Inflammatory macrophage (primary cell): ENCODE measurements around the gene TEX48.

Source experiments
- DNase-seq, 2 donors: peaks; one replicate each; pipeline ENCODE4 v3.0.0-alpha.2; 2020 to 2022
- total RNA-seq, 18 experiments: gene quantifications; one replicate each; lab custom pipeline; 2026; ENCODE audit warnings: mixed read lengths in 6 of 18, inconsistent platforms in 2 of 18; lab: John Stamatoyannopoulos, UW

TEX48 gene, protein sequence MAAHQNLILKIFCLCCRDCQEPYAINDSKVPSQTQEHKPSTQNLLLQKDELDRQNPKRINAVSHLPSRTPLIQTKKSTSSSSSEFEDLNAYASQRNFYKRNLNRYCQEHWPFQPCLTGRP
- total RNA-seq = 0 to 0.12 (median 0) reads per million in 18 experiments

DNA sequence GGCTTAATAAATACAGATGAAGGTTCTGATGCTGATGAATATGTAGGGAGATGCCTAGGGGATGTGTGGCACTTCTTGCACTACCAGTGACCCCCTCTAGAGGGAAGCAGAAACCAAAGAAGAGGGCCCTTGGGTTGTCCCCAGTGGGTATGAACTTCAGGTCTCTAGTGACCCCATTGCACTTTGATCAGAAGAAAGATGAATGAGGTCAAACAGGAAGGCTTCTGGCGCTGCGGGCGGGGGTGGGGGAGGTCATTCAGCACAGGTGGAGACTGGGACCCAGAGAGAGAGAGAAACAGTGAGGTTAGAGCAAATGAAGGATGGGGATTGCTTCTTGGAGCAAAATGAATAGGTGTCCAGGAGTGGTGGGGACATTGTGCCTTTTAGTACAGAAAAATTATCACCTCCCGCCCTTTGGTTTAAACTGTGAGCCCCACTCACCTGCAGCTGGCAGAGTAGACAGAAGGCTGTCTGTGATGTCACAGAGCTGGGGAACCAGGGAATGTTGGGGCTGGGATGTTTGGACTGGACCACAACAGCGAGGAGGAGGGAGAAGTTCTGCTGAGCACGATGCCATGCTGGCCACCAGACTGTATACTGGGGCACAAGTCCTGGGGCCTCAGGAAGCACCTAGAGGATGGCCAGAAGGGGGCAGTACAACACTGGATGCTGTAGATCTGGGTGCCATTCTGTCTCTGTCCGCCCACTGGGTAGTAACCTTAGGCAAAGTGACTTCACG, at the start of gene TEX48:
TSS of gene TEX48 (minus strand) at position 599 of the 739 bp plus-strand sequence. CDS start 10,469 bp downstream, outside the sequence.
- DNase-seq = peak; percentile 84 to 90

DNA sequence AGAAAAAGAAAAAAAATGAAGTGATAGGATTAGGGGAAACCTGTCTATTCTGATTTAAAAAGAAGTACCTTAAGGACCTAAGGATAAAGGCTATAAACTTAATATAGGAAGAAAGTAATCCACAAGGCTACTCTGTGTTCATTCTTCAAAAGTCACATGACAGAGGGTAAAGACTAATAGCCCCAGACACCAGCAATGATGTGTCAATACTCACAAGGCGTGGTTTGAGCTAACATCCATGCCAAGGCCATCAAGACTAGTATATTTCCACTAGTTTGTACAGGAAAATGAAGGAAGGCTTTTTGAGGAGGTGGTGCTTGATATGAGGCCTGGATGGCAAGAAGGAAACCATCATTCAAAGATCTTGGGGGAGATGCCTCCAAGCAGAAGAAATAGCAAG, 49.7 kb upstream of the TEX48 start:
- DNase-seq = no peak

DNA sequence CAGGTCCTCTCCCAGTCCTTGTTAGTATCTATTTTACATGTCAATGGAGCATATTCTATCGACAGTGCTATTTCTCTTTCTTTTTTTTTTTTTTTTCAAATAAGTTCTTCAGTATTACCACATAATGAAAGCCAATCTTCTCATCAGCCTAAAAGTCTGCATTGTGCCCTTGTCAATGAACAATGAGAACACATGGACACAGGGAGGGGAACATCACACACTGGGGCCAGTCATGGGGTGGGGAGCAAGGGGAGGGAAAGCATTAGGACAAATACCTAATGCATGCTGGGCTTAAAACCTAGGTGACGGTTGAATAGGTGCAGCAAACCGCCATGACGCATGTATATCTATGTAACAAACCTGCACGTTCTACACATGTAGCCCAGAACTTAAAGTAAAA, 47.7 kb upstream of the TEX48 start:
- no peak for DNase-seq

DNA sequence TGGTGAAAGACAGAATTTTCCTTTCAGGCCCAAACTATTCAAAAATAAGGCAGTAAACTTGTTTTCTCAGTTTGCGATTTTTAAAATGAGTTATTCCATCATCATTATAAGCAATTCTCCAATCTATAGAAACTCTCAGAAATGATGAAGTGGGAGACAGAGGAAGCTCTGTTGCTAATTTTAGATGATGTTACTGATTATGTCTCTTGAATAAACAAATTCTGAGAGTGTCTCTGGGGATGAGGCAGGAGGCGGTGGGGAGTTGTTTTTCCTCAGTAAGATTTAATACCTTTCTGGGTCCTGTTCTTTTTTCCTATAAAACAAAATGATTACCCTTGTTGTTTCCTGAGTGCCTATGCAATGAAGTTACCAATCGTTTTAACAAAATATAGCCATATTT, 43.9 kb upstream of the TEX48 start:
- no peak for DNase-seq

DNA sequence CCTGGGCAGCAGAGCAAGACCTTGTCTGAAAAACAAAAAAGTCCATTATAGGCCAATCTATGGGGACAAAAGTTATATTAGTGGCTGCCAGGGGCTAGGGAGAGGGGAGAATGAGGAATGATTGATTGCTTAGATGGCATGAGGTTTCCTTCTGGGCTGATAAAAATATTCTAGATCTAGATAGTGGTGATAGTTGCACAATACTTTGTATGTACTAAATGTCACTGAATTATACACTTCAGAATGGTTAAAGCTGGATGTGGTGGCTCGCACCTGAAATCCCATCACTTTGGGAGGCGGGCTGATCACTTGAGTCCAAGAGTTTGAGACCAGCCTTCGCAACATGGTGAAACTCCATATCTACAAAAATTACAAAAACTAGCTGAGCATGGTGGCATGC, 42.8 kb upstream of the TEX48 start:
- no peak for DNase-seq

DNA sequence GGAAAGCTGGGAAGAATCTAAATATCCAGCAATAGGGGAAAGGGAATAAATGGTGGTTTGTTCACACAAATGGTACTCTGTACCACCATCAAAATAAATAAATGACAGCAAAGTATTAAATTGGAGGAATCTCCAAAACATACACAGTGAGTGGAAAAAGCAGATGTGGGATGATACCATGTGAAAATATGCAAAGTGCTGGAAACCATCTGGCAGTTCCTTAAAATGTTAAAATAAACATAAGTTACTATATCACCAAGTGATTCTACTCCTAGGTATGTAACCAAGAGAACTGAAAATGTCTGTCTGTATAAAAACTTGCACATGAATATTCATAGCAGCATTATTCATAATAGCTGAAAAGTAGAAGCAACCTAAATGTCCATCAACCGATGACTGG, 41.9 kb upstream of the TEX48 start:
- no peak for DNase-seq

DNA sequence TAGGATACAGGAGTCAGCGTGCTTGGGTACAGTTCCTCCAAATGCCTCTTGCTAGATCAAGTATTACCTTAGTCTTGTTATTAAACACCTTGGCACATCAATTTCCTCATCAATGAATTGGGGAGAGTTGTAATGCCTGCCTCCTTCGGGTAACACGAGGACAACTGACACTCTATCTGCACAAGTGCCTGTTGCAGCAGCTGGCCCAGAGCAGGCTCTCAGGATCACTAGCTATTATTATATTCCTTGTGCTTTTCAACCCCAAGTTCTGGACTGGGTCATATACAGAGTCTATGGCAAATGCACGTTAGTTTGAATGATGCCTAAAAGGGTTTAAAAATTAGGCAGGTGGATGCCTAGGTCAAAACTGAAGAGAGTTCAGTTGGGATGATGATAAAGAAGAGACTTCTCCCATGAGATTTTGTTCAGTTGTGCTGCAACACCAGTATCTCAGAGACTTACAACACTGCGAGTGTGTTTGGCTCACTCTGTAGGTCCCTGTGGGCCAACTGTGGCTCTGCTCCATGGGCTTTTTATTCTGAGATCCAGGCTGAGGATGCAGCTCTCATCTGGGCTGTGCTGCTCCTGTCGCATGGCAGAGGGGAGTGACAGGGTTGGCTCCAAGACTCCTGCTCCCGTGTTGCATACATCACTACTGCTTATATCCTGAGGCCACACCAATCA, 41.1 kb upstream of the TEX48 start:
- DNase-seq = no peak

DNA sequence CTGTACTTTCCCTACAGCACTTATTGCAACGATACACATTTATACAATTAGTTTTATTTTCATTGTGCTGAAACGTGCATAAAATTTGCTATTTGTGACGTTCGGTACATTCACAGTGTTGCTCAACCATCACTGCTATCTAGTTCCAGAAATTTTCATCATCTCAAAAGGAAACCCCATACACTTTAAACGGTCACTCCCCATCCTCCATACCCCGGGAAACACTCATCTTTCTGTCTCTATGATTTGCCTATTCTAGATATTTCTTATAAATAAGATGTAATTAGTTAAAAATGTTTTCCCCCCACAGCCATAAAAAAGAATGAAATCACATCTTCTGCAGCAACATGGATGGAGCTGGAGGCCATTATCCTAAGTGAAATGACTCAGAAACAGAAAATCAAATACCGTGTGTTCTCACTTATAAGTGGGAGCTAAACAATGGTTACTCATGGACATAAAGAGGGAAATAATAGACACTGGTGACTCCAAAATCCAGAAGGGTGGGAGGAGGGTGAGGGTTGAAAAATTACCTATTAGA, 40.2 kb upstream of the TEX48 start:
- DNase-seq = no peak

DNA sequence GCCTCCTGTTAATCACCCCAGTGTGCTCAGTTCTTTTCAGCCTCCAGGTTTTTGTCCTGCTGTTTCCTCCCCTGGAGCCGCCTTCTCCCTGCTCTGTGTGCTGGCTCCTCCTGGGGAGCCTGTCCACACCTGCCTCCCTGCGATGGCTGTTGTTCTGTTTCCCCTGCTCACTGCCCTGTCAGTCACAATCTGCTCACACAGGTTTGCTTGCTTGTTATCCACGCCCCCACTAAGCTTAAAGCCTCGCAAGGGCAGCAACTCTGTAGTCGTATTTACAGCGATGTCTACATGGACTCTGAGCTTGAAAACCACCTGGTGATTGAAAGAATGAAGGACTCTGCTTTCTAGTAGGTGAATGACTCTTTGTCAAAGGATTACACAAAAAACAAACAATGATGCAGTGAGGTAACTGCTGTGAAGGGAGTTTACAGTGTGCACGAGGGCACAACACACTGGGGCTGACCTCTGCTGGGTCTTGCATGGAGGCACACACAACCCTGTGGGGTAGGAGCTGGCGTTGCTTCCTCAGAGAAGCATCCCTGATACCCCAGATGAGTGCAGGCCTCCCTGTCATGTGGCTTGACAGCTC, 39.6 kb upstream of the TEX48 start:
- no peak for DNase-seq

DNA sequence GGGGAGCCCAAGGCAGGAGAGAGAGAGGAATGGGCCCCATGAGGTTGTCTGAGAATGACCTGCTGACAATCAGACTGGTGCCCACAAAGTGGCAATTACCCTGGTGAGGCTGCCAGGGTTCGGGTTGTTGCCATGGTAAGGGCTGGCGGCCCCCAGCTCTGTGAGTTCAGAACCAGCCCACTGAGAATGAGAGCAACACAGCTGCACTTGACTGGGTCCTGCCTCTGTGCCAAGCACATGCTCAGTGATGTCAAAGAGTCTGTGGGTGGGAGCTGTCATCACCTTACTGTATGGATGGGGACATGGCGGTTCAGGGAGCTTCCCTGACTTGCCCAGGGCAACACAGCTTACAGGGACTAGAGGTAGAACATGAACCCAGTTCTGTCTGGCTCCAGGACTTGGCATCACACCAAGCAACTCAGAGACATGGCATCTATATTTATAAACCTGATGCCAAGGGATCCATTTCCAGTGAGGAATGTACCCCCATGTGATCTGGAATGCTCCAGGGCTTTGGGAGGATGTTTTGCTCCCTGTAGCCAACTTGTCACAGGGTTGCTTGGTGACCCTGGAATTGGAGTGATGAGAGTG, 38.2 kb upstream of the TEX48 start:
- peak in 1 of 2 donors; percentile 5 for DNase-seq

DNA sequence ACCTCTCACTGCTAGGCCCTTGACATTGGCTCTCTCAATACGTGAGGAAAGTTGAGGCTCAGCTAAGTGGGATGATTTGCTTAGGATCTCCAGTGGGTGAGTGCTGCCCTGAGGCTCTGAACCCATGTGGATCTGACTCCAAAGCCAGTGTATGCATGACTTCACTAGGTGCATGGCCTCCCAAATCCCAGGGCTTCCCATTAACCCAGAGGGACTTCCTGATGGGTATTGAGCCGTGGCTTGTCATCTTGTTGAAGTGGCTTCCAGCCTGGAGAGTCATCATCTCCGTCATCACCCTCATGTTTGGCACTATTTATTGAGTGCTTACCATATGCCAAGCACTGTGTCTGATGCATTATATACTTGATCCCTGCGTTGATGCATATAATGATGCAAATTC, 37.3 kb upstream of the TEX48 start:
- no peak for DNase-seq

DNA sequence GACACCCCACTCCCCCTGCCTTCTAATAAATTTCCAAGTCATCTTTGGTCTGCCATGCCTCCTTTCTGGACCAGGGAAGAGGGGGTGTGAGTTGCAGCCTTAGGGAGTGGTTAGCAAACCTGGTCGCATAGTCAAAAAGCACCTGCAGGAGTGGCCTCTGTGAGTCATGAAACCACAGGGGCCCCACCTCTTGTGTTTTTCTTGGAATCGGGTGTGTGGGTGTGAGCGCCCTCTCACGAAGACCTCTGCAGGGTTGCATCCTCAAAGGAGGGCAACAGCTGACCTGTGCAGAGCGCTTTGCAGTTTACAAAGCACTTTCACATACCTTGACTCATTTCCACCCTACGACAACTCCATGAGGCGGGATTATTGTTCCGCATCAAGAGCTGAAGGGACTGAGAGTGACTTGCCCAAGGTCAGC, 36.8 kb upstream of the TEX48 start:
- no peak for DNase-seq

DNA sequence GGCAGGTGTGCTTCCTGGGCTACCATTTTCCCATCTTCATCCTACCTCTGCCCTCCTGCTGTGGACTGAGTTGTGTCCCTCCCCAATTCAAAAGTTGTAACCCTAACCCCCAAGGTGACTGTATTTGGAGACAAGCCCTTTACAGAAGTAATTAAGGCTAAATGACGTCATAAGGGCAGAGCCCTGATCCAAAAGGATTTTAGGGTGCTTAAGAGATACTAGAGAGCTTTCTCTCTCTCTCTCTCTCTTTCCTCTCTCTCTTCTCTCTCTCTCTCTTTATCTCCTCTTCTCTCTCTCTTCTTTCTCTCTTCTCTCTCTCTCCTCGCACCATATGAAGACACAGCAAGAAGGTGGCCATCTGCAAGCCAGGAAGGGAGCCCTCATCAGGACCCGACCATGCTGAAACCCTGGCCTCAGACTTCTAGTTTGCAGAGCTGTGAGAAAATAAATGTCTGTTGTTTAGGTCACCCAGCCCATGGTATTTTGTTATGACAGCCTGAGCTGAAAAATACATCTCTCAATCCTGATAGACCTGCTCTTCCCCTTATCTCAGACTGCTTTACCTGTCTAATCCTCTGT, 36.0 kb upstream of the TEX48 start:
- DNase-seq = no peak

DNA sequence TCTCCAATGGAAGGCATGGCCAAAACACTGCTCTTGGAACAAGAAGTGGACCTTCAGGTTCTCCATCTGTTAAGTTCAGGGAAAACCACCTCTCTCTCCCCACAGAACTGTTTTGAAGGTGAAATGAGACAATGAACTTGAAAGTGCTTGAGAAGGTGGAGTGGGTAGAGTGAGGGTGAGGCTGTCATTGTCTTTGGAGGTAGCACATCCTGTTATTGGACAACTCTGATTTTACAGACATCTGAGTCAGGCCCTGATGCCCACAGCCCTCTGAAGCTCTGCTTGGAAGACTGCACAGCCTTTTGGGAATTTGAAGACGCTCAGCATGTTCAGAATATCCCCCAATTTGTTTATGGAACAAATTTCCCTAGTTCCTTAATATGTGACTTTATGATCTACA, 27.6 kb upstream of the TEX48 start:
- DNase-seq = no peak

DNA sequence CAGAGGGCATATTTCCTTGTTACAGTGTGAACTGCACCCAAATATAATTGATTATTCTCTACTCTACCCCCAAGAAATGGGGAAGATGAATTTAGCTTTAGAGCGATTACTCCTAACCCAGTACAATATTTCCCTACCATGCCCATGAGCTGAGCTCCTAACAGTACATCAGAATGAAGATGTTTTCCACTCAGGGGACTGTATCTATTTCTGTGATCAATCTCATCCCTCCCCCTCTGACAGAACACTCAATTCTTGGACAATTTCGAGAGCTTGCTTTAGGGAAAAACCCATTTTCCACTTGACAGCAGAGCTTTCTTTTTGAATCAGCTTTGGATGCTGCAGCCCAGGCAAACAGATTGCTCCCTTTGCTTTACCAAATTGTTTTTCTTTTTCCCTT, 24.7 kb upstream of the TEX48 start:
- DNase-seq = no peak

DNA sequence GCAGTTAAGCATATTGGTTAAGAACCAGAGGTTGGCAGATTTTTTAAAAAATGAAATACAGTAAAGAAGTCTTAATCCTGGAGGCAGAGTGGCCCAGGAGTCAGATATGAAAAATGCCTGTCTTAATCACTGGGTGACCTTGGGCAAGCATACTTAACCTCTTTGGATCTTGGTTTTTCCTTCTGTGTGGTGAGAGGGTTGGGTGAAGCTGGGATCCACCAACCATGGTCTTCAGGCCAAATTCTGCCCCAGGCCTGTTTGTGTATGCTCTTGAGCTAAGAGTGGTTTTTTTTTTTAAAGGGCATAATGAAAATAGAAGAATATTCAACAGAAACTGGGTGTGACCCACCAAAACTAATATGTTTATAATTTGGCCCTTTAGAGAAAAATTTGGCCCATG, 20.0 kb upstream of the TEX48 start:
- no peak for DNase-seq

DNA sequence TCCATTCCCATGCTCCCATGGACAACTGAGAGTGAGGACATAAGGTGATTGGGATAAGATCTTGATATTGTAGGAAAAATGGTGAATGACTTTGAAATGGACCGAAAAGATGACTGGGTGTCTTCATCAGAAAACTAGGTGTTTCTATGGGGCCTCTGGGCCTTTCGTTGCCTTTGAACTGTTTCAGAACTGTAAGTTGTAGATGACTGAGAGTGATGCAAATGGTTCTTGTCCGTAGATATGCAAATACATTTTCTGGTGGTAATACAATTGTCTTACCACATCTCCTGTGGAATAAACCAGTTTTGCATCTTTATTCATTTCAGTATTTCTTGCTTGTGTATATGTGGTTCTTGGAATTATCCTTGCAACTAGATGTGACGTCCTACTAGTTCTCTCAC, 16.0 kb upstream of the TEX48 start:
- no peak for DNase-seq

DNA sequence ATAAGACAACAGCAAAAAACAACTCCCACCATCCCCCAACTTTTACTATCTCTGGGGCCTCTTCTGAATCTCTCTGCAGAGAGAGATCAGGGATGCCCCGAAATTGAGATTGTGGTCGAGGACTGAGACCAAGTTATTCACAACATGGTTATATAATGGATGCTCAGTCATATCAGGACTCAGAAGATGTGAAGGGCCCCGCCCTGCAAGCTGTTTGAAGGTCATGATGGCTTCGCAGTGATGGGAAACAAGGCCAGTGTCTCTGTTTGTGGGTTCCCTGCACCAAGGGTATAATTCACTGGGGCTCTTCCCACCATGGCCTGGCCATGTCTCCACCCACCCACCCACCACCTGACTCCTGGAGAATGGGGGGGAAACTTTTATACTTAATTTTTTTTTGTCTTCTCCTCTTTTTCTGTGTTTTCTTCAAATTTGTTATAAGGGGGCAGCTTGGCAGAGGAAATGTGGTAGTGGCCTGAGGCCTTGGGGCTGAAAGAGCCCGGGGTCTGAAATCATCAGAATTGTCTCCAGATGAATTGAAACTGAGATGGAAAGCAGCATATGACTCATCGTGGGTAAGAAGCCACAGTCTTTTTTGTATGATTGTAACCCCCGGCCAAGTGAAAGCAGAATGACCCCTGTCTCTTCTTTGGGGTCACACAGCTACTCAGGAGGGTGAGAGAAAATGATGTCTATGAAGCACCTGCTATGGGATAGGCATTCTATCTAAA, 15.0 kb upstream of the TEX48 start:
- no peak for DNase-seq

DNA sequence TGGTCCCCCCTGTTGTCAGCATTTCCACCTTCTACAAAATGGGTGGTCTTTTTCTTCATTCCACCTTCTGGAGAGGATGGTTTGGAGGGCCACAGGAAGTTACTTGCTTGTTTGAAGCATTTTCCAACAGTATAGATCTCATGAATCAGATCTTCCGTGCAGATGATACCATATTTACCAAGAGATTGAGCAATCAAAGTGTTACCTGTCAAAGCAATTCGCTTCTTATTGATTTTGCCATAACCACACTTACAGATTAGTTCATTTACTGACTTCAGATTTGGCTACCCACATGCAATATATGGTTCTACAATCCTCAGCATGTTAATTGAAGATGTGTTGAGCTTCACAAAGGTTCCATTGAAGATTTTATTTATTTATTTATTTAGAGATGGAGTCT, 14.0 kb upstream of the TEX48 start:
- no peak for DNase-seq

DNA sequence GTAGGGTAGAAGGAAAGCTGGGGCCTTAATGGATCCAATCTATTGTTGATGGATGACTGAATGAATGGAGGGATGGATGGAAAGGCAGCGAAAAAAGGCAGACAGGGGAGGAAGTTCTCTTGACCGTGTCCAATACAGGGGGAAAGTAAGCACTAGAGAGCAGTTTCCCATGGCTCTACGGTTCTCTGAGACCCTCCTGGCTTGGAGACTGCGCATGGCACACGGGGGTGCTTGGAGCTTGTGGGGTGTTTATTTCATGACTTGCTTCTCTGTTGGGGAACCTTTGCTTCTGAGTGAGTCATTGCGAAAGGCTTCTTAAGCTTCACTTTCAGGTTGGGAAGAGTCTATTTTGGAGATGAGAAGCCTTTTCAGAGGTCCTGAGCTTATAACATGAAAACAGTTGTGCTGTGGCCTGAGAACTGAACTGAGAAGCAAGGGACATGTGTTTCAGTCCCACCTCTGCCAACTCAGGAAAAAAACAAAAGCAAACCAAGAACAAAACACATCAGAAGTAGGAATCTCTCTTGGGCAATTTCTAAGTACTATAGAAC, 12.8 kb upstream of the TEX48 start:
- DNase-seq = no peak

DNA sequence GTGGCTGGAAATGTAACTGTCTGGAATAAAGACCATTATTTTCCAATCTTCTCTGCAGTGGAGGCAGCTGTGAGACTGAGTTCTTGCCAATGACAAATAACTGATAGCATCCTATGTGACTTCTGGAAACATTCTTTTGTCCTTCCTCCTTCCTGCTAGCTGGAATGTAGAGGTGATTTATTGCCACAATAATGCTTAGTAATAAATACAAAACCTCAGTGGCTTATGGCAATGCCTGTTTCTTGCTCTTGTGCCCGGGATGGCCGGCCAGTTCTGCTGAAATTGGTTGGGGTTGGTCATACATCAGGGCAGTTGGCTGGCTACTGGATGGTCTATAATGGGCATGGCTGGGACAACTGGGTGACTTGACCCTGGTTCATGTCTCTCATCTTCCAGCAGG, 12.2 kb upstream of the TEX48 start:
- no peak for DNase-seq
